Naive thymus-derived CD8-positive, alpha-beta T cell (primary cell): ENCODE measurements around the gene TUT1. TPM values are rescaled to one million over a fixed set of nuclear protein-coding genes. Genes with fewer than 3 reads are reported as not detected.
A peak's percentile ranks its signal among the peaks of the same experiment; 100 is the strongest.

Source experiments
- ATAC-seq, 2 donors: fragments of 150-1000 bp; cut with Tn5 transposase in 1 of 2; sonication (Bioruptor Pico), chemical (Tn5 transposase) in 1 of 2; 1 replicate in 1 of 2; 2 replicates in 1 of 2; pipeline ENCODE4 v1.10.0; 2021; ENCODE audit warnings: mild to moderate bottlenecking in 2 of 2, moderate library complexity in 2 of 2
- POLR2A ChIA-PET: fragments of 350-600 bp; sonication (Branson Sonifier 250); formaldehyde crosslinking; loops from one replicate; lab custom pipeline; 2021; ENCODE audit warnings: antibody characterized with exemption; lab: Charles Lee
- DNase-seq, 10 donors: peaks; one replicate each; pipeline versions ENCODE4 v3.0.0 to v3.0.0-alpha.2; 2020 to 2022
- H3K27ac Mint-ChIP-seq, 10 donors: one replicate each; pipeline ENCODE4 v1.8.0; 2020 to 2022; ENCODE audit warnings: mild to moderate bottlenecking in 10 of 10, mixed read lengths in 10 of 10, moderate library complexity in 4 of 10, inconsistent platforms in 1 of 10
- H3K27me3 Mint-ChIP-seq, 5 donors: one replicate each; pipeline ENCODE4 v1.8.0; 2021 to 2022; ENCODE audit warnings: mixed read lengths in 5 of 5
- H3K36me3 Mint-ChIP-seq, 3 donors: one replicate each; pipeline ENCODE4 v1.8.0; 2020 to 2022; ENCODE audit warnings: mixed read lengths in 3 of 3, mild to moderate bottlenecking in 2 of 3, inconsistent platforms in 1 of 3
- H3K4me1 Mint-ChIP-seq, 4 donors: one replicate each; pipeline ENCODE4 v1.8.0; 2021 to 2022; ENCODE audit warnings: mixed read lengths in 4 of 4
- H3K4me3 Mint-ChIP-seq, 10 donors: one replicate each; pipeline ENCODE4 v1.8.0; 2020 to 2022; ENCODE audit warnings: mild to moderate bottlenecking in 10 of 10, mixed read lengths in 10 of 10, moderate library complexity in 6 of 10, inconsistent platforms in 1 of 10
- H3K9me3 Mint-ChIP-seq, 9 donors: one replicate each; pipeline ENCODE4 v1.8.0; 2020 to 2022; ENCODE audit warnings: mixed read lengths in 9 of 9, mild to moderate bottlenecking in 3 of 9, inconsistent platforms in 1 of 9, moderate library complexity in 1 of 9
- microRNA-seq: library from miRNA; unstranded; fragments of <30 nt; microRNA quantifications from one replicate; pipeline ENCODE4 v1.2.0, GENCODE V29; 2022; ENCODE audit warnings: borderline microRNAs expressed
- polyA plus RNA-seq, 3 donors: library from polyadenylated mRNA; unstranded; fragments of 300-500 nt; fragmentation: Illumina TruSeq; gene quantifications; one replicate each; pipeline ENCODE4 v1.2.3, GENCODE V29; 2021
- total RNA-seq, 8 experiments: library from RNA in 2 of 8; stranded (reverse) in 2 of 8; gene quantifications; one replicate each; pipeline ENCODE4 v1.2.3 and lab custom pipeline; 2021 to 2026

TUT1 gene
- total and polyA plus RNA-seq, 5 experiments from 2014 or later: 12.8 to 50.9 (median 24.4) TPM

- peaks cover 0 to 61% (median 23%) of the 10 kb centered on the region in 3 donors for H3K36me3 Mint-ChIP-seq
- no peaks in the 10 kb centered on the region for H3K27me3 Mint-ChIP-seq
- no peak overlapping the region for H3K4me3 Mint-ChIP-seq
- no peaks in the 10 kb centered on the region for H3K9me3 Mint-ChIP-seq
- H3K27ac Mint-ChIP-seq: peak overlapping the region in 3 of 10 donors; percentile 53 to 62 (median 60)
- POLR2A ChIA-PET: interaction anchor here (0.6 kb wide), 1 partner anchor 43 kb away, joined by 4 read pairs; no protein-coding TSS in a partner anchor
- ATAC-seq: no peak
- DNase-seq: no peak
- peaks cover 15 to 26% (median 21%) of the 10 kb centered on the region in 4 donors for H3K4me1 Mint-ChIP-seq
Observed at GRCh38 chr11:62534779-62535545, 56.4 kb downstream of the TUT1 start.

GRCh38 chr11:62532096-62532495, 59.2 kb downstream of the TUT1 start:
- POLR2A ChIA-PET: no interaction called here
- DNase-seq (no peak), ATAC-seq (no peak)
- H3K4me1 Mint-ChIP-seq: peaks cover 3 to 9% (median 6%) of the 10 kb centered on the region in 4 donors
- peaks cover 0 to 80% (median 23%) of the 10 kb centered on the region in 3 donors for H3K36me3 Mint-ChIP-seq
- H3K27ac Mint-ChIP-seq: peak overlapping the region in 1 of 10 donors; percentile 8
- H3K4me3 Mint-ChIP-seq: no peak overlapping the region
- no peaks in the 10 kb centered on the region for H3K9me3 Mint-ChIP-seq
- no peaks in the 10 kb centered on the region for H3K27me3 Mint-ChIP-seq

Small RNAs within 50 kb of the gene (microRNA-seq; reads per million reads assigned to microRNA genes)
- gene MIR6747: not detected

Other genes with a start within 250 kb of the TUT1 start
- not detected for gene SCGB1A1, start 172.5 kb downstream of the TUT1 start, total RNA-seq
- gene SCGB1A1, start 172.5 kb downstream of the TUT1 start, polyA plus RNA-seq: not detected
- gene AHNAK, start 44.7 kb downstream of the TUT1 start, total RNA-seq: 100 to 1,000 TPM; 227 to 231 TPM
- 10 to 100 TPM in 1 of 3 donors, 1 to 10 TPM in 2; 7.7 to 19.8 (median 9.4) TPM for gene AHNAK, start 44.7 kb downstream of the TUT1 start, polyA plus RNA-seq
- 1,000 to 10,000 TPM; 2,038 to 2,092 TPM for gene EEF1G, start 17.6 kb downstream of the TUT1 start, total RNA-seq
- 1,000 to 10,000 TPM; 1,637 to 2,152 (median 1,960) TPM for gene EEF1G, start 17.6 kb downstream of the TUT1 start, polyA plus RNA-seq
- 100 to 1,000 TPM; 170 to 178 TPM for gene MTA2, start 10.3 kb upstream of the TUT1 start, total RNA-seq
- gene MTA2, start 10.3 kb upstream of the TUT1 start, polyA plus RNA-seq: 10 to 100 TPM; 15.8 to 32.6 (median 21.5) TPM
- gene EML3, start 21.3 kb upstream of the TUT1 start, total RNA-seq: 100 to 1,000 TPM; 251 to 255 TPM
- 10 to 100 TPM; 14.8 to 23.7 (median 15.7) TPM for gene EML3, start 21.3 kb upstream of the TUT1 start, polyA plus RNA-seq
- gene ROM1, start 21.7 kb upstream of the TUT1 start, total RNA-seq: 1 to 10 TPM; 5.4 to 6.1 TPM
- gene ROM1, start 21.7 kb upstream of the TUT1 start, polyA plus RNA-seq: 1 to 10 TPM in 2 of 3 donors, under 1 TPM in 1; 0.82 to 1.9 (median 1.8) TPM
- gene B3GAT3, start 30.5 kb upstream of the TUT1 start, total RNA-seq: 10 to 100 TPM; 79.8 to 83.8 TPM
- 10 to 100 TPM; 35.6 to 51.3 (median 40.3) TPM for gene B3GAT3, start 30.5 kb upstream of the TUT1 start, polyA plus RNA-seq
- 100 to 1,000 TPM; 326 to 327 TPM for gene GANAB, start 55.1 kb upstream of the TUT1 start, total RNA-seq
- 100 to 1,000 TPM; 171 to 197 (median 174) TPM for gene GANAB, start 55.1 kb upstream of the TUT1 start, polyA plus RNA-seq
- 10 to 100 TPM; 25.8 to 27.4 TPM for gene INTS5, start 61.8 kb upstream of the TUT1 start, total RNA-seq
- 10 to 100 TPM; 27.7 to 58.3 (median 45.6) TPM for gene INTS5, start 61.8 kb upstream of the TUT1 start, polyA plus RNA-seq
- 10 to 100 TPM; 51.8 to 58.0 TPM for gene C11orf98, start 73.7 kb upstream of the TUT1 start, total RNA-seq
- 100 to 1,000 TPM in 2 of 3 donors, 10 to 100 TPM in 1; 99.9 to 149 (median 117) TPM for gene C11orf98, start 73.7 kb upstream of the TUT1 start, polyA plus RNA-seq
- gene CSKMT, start 73.8 kb upstream of the TUT1 start, total RNA-seq: 10 to 100 TPM; 43.6 to 45.0 TPM
- 1 to 10 TPM; 1.8 to 3.7 (median 3.4) TPM for gene CSKMT, start 73.8 kb upstream of the TUT1 start, polyA plus RNA-seq
- 1 to 10 TPM; 5.4 to 6.6 TPM for gene UQCC3, start 80.2 kb upstream of the TUT1 start, total RNA-seq
- gene UQCC3, start 80.2 kb upstream of the TUT1 start, polyA plus RNA-seq: 1 to 10 TPM; 9.1 to 9.7 (median 9.6) TPM
- gene LBHD1, start 80.7 kb upstream of the TUT1 start, total RNA-seq: 10 to 100 TPM; 29.5 to 30.9 TPM
- gene LBHD1, start 80.7 kb upstream of the TUT1 start, polyA plus RNA-seq: 1 to 10 TPM; 2.4 to 8.3 (median 4.4) TPM
- 100 to 1,000 TPM; 214 to 218 TPM for gene UBXN1, start 87.5 kb upstream of the TUT1 start, total RNA-seq
- 100 to 1,000 TPM; 188 to 219 (median 218) TPM for gene UBXN1, start 87.5 kb upstream of the TUT1 start, polyA plus RNA-seq
- under 1 TPM in 1 of 2 experiments, not detected in 1; 0.36 TPM for gene LRRN4CL, start 98.0 kb upstream of the TUT1 start, total RNA-seq
- gene LRRN4CL, start 98.0 kb upstream of the TUT1 start, polyA plus RNA-seq: not detected
- gene BSCL2, start 115.9 kb upstream of the TUT1 start, total RNA-seq: 10 to 100 TPM; 37.0 to 50.7 TPM
- gene BSCL2, start 115.9 kb upstream of the TUT1 start, polyA plus RNA-seq: 10 to 100 TPM; 58.2 to 65.0 (median 58.8) TPM
- not detected for gene GNG3, start 116.2 kb upstream of the TUT1 start, total RNA-seq
- gene GNG3, start 116.2 kb upstream of the TUT1 start, polyA plus RNA-seq: under 1 TPM in 1 of 3 donors, not detected in 2; 0.27 TPM
- gene HNRNPUL2, start 135.9 kb upstream of the TUT1 start, total RNA-seq: 10 to 100 TPM; 81.6 to 84.0 TPM
- gene HNRNPUL2, start 135.9 kb upstream of the TUT1 start, polyA plus RNA-seq: 1 to 10 TPM in 2 of 3 donors, under 1 TPM in 1; 0.99 to 3.0 (median 1.0) TPM
- 10 to 100 TPM; 46.1 to 47.6 TPM for gene TTC9C, start 137.0 kb upstream of the TUT1 start, total RNA-seq
- gene TTC9C, start 137.0 kb upstream of the TUT1 start, polyA plus RNA-seq: 10 to 100 TPM in 2 of 3 donors, 1 to 10 TPM in 1; 8.5 to 18.8 (median 15.4) TPM
- 10 to 100 TPM; 27.3 to 27.6 TPM for gene ZBTB3, start 162.6 kb upstream of the TUT1 start, total RNA-seq
- 1 to 10 TPM; 2.1 to 6.7 (median 3.6) TPM for gene ZBTB3, start 162.6 kb upstream of the TUT1 start, polyA plus RNA-seq
- gene POLR2G, start 170.1 kb upstream of the TUT1 start, total RNA-seq: 10 to 100 TPM; 87.8 to 94.0 TPM
- gene POLR2G, start 170.1 kb upstream of the TUT1 start, polyA plus RNA-seq: 100 to 1,000 TPM; 255 to 266 (median 259) TPM
- 10 to 100 TPM; 28.6 to 34.9 TPM for gene TAF6L, start 179.9 kb upstream of the TUT1 start, total RNA-seq
- 10 to 100 TPM in 1 of 3 donors, 1 to 10 TPM in 2; 8.7 to 10.8 (median 8.9) TPM for gene TAF6L, start 179.9 kb upstream of the TUT1 start, polyA plus RNA-seq
- gene TMEM179B, start 195.9 kb upstream of the TUT1 start, total RNA-seq: 10 to 100 TPM; 66.2 to 71.5 TPM
- gene TMEM179B, start 195.9 kb upstream of the TUT1 start, polyA plus RNA-seq: 100 to 1,000 TPM; 109 to 126 (median 122) TPM
- gene TMEM223, start 200.5 kb upstream of the TUT1 start, total RNA-seq: 10 to 100 TPM; 15.0 to 16.5 TPM
- gene TMEM223, start 200.5 kb upstream of the TUT1 start, polyA plus RNA-seq: 10 to 100 TPM; 39.1 to 57.8 (median 45.5) TPM
- gene NXF1, start 213.9 kb upstream of the TUT1 start, total RNA-seq: 100 to 1,000 TPM; 185 to 191 TPM
- 10 to 100 TPM; 38.4 to 82.9 (median 62.8) TPM for gene NXF1, start 213.9 kb upstream of the TUT1 start, polyA plus RNA-seq
- gene STX5, start 240.5 kb upstream of the TUT1 start, total RNA-seq: 10 to 100 TPM; 55.6 to 61.7 TPM
- 10 to 100 TPM; 25.4 to 30.4 (median 26.2) TPM for gene STX5, start 240.5 kb upstream of the TUT1 start, polyA plus RNA-seq
- under 1 TPM; 0.88 to 0.91 TPM for gene TEX54, start 241.3 kb upstream of the TUT1 start, total RNA-seq
- 1 to 10 TPM; 1.6 to 2.2 (median 1.7) TPM for gene TEX54, start 241.3 kb upstream of the TUT1 start, polyA plus RNA-seq
- gene WDR74, start 248.1 kb upstream of the TUT1 start, total RNA-seq: 100 to 1,000 TPM; 129 to 130 TPM
- gene WDR74, start 248.1 kb upstream of the TUT1 start, polyA plus RNA-seq: 10 to 100 TPM; 35.7 to 64.0 (median 49.4) TPM